Sigmoid colon (tissue), 7 donors: ENCODE results near the gene IGLL5. TPM values are rescaled to one million over a fixed set of nuclear protein-coding genes. Genes with fewer than 3 reads are reported as not detected.

Experiments used
- DNase-seq: peaks from one replicate; pipeline ENCODE4 v3.0.0-alpha.2; 2019
- H3K27ac ChIP-seq, 4 donors: fragments of 200-600 bp; sonication (generic); one replicate each; pipeline ENCODE4 v1.5.1; 2016 to 2019; ENCODE audit warnings: mild to moderate bottlenecking in 1 of 4
- H3K27me3 ChIP-seq, 3 donors: fragments of 200-600 bp; sonication (generic); one replicate each; pipeline ENCODE4 v1.5.1; 2019; ENCODE audit warnings: mild to moderate bottlenecking in 1 of 3
- H3K36me3 ChIP-seq, 4 donors: fragments of 200-600 bp; sonication (generic); one replicate each; pipeline ENCODE4 v1.5.1; 2016 to 2019
- H3K4me1 ChIP-seq, 4 donors: fragments of 200-600 bp; sonication (generic); one replicate each; pipeline ENCODE4 v1.5.1; 2017 to 2019
- H3K4me3 ChIP-seq, 4 donors: fragments of 200-600 bp; sonication (generic); one replicate each; pipeline ENCODE4 v1.5.1; 2017 to 2019; ENCODE audit warnings: mild to moderate bottlenecking in 2 of 4, moderate library complexity in 1 of 4
- H3K9me3 ChIP-seq, 4 donors: fragments of 200-600 bp in 3 of 4; sonication (generic) in 3 of 4; one replicate each; pipeline versions ENCODE4 v1.5.1 to v1.6.1; 2013 to 2019
- EP300 ChIP-seq, 4 donors: sonication (generic); formaldehyde crosslinking; IDR thresholded peaks; one replicate each; pipeline ENCODE4 v1.6.1; 2017; ENCODE audit warnings: antibody characterized with exemption in 4 of 4
- POLR2A ChIP-seq, 2 donors: fragments of 450-650 bp; IDR thresholded peaks; one replicate each; pipeline ENCODE4 v1.6.1; 2016; ENCODE audit warnings: antibody characterized with exemption in 2 of 2, mild to moderate bottlenecking in 2 of 2, moderate library complexity in 2 of 2
- POLR2AphosphoS5 ChIP-seq, 4 donors: sonication (generic); formaldehyde crosslinking; IDR thresholded peaks; one replicate each; pipeline ENCODE4 v1.6.1; 2017; ENCODE audit warnings: antibody characterized with exemption in 4 of 4
- WGBS, 2 donors: extraction: QIAGEN DNeasy Blood & Tissue Kit; methylation state at CpG; one replicate each; pipeline ENCODE4 v1.1.7; 2013; 5-methylcytosine and 5-hydroxymethylcytosine counted together
- intact Hi-C: fragments of 100-400 bp; cut with DNase I; formaldehyde crosslinking; loops from one replicate; pipeline ENCODE4 v1.15.1; 2023
- polyA plus RNA-seq, 3 donors: library from polyadenylated mRNA; stranded (reverse); fragments of 200-250 nt; gene quantifications; one replicate each; pipeline ENCODE4 v1.2.3, GENCODE V29; 2013
- small RNA-seq, 3 donors: library from RNA; depleted of rRNA; stranded (forward); fragments of <200 nt; gene quantifications; one replicate each; pipeline ENCODE3, GENCODE V24; 2016
- total RNA-seq, 4 donors: library from RNA; depleted of rRNA; stranded (reverse); fragments of >200 nt; gene quantifications; one replicate each; pipeline ENCODE4 v1.1.0, GENCODE V29; 2016
- TF ChIP-seq, protein P1 (sequence below), 4 experiments: fragments of 450-650 bp in 3 of 4; fragments of 200-600 bp in 1 of 4; IDR thresholded peaks; one replicate each; pipeline ENCODE4 v1.5.1; 2016 to 2019; ENCODE audit warnings: antibody characterized with exemption in 4 of 4, mild to moderate bottlenecking in 3 of 4, moderate library complexity in 2 of 4
- donor health status: healthy with polysubstance abuse.
- donor health status: Bipolar disorder and iron deficiency.
- donor health status: healthy.

The IGLL5 gene
- total and polyA plus RNA-seq, 7 donors = 0.99 to 39.6 (median 14.2) TPM; not detected in 3

- Histone ChIP-seq H3K27me3 (peaks cover 0 to under 1% (median 0%) of the 10 kb centered on the region in 3 donors), H3K4me3 (no peak overlapping the region), H3K9me3 (no peaks in the 10 kb centered on the region), H3K36me3 (no peaks in the 10 kb centered on the region), H3K4me1 (no peaks in the 10 kb centered on the region), H3K27ac (no peak overlapping the region)
- intact Hi-C loops = no loop called here
- WGBS, 2 donors = 77 to 78% methylated on average over 4 of the region's 4 CpGs
- TF ChIP-seq POLR2AphosphoS5 (IDR thresholded peaks at IDR 0.05) (no peak), POLR2A (IDR thresholded peaks at IDR 0.05) (no peak), EP300 (IDR thresholded peaks at IDR 0.05) (no peak)
- TF ChIP-seq, protein P1, sequence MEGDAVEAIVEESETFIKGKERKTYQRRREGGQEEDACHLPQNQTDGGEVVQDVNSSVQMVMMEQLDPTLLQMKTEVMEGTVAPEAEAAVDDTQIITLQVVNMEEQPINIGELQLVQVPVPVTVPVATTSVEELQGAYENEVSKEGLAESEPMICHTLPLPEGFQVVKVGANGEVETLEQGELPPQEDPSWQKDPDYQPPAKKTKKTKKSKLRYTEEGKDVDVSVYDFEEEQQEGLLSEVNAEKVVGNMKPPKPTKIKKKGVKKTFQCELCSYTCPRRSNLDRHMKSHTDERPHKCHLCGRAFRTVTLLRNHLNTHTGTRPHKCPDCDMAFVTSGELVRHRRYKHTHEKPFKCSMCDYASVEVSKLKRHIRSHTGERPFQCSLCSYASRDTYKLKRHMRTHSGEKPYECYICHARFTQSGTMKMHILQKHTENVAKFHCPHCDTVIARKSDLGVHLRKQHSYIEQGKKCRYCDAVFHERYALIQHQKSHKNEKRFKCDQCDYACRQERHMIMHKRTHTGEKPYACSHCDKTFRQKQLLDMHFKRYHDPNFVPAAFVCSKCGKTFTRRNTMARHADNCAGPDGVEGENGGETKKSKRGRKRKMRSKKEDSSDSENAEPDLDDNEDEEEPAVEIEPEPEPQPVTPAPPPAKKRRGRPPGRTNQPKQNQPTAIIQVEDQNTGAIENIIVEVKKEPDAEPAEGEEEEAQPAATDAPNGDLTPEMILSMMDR (IDR thresholded peaks at IDR 0.05) = no peak
- DNase-seq = no peak
These were observed 57.6 kb downstream of the IGLL5 start for GRCh38 chr22:22945195-22945594.

Small RNA genes within 50 kb of the gene (small RNA-seq; reads per million reads assigned to genes)
- 0 reads per million in 3 donors for gene IGLC4
- gene IGLC5 = 0 reads per million in 3 donors
- 0 reads per million in 3 donors for gene IGLJ1
- 0 reads per million in 3 donors for gene IGLJ2
- gene IGLJ3 = 0 reads per million in 3 donors
- gene IGLJ4 = 0 reads per million in 3 donors
- 0 reads per million in 3 donors for gene IGLJ5
- gene IGLJ6 = 0 reads per million in 3 donors
- 0 reads per million in 3 donors for gene IGLJ7
- gene IGLV2-5 = 0 reads per million in 3 donors
- 0 reads per million in 3 donors for gene IGLV3-2
- gene IGLV3-4 = 0 reads per million in 3 donors
- 0 reads per million in 3 donors for gene IGLV3-6
- 0 reads per million in 3 donors for gene IGLV3-7
- gene MIR5571 = 0 reads per million in 3 donors

Other genes starting within 250 kb of the IGLL5 start
- not detected for gene GGTLC2, start 243.2 kb upstream of the IGLL5 start, total RNA-seq
- gene GGTLC2, start 243.2 kb upstream of the IGLL5 start, polyA plus RNA-seq = not detected
- 10 to 100 TPM; 22.8 to 27.6 (median 24.9) TPM for gene GNAZ, start 182.7 kb downstream of the IGLL5 start, total RNA-seq
- 1 to 10 TPM in 1 of 3 donors, under 1 TPM in 2; under 0.01 to 2.6 (median 0.46) TPM for gene GNAZ, start 182.7 kb downstream of the IGLL5 start, polyA plus RNA-seq